Small intestine (tissue), 7 donors: Measurements from ENCODE around the gene COL27A1. TPM values are rescaled to one million over a fixed set of nuclear protein-coding genes. Genes with fewer than 3 reads are reported as not detected.
A peak's percentile ranks its signal among the peaks of the same experiment; 100 is the strongest.

ENCODE experiments used
- DNase-seq, 2 donors: peaks; one replicate each; pipeline versions ENCODE4 v3.0.0 to v3.0.0-alpha.2; 2013
- FAIRE-seq: peaks from 2 replicates; lab custom pipeline; 2012; peaks lifted over from hg19 to GRCh38; lab: Jason Lieb, UNC
- H3K27ac ChIP-seq, 3 donors: one replicate each; pipeline ENCODE4 v1.5.1; 2013; ENCODE audit warnings: low read length in 2 of 3, mild to moderate bottlenecking in 2 of 3, control low read depth in 1 of 3, inconsistent platforms in 1 of 3, low read depth in 1 of 3, moderate library complexity in 1 of 3
- H3K27me3 ChIP-seq, 3 donors: one replicate each; pipeline ENCODE4 v1.6.1; 2013; ENCODE audit warnings: low read length in 3 of 3, inconsistent platforms in 1 of 3; ENCODE audit not compliant: control insufficient read depth in 3 of 3, insufficient read depth in 3 of 3
- H3K36me3 ChIP-seq, 3 donors: one replicate each; pipeline ENCODE4 v1.6.1; 2013; ENCODE audit warnings: low read length in 3 of 3, inconsistent platforms in 1 of 3, low read depth in 1 of 3, mild to moderate bottlenecking in 1 of 3, moderate library complexity in 1 of 3; ENCODE audit not compliant: control insufficient read depth in 3 of 3, insufficient read depth in 2 of 3
- H3K4me1 ChIP-seq, 3 donors: one replicate each; pipeline ENCODE4 v1.6.1; 2013; ENCODE audit warnings: low read length in 2 of 3, inconsistent platforms in 1 of 3, low read depth in 1 of 3, mild to moderate bottlenecking in 1 of 3, moderate library complexity in 1 of 3; ENCODE audit not compliant: control insufficient read depth in 3 of 3, insufficient read depth in 2 of 3
- H3K4me3 ChIP-seq, 3 donors: one replicate each; pipeline ENCODE4 v1.5.1; 2013; ENCODE audit warnings: low read length in 3 of 3, control low read depth in 1 of 3, inconsistent platforms in 1 of 3, low read depth in 1 of 3, mild to moderate bottlenecking in 1 of 3, moderate library complexity in 1 of 3
- H3K9me3 ChIP-seq, 2 donors: one replicate each; pipeline ENCODE4 v1.6.1; 2013; ENCODE audit warnings: low read depth in 1 of 2, low read length in 1 of 2; ENCODE audit not compliant: control insufficient read depth in 2 of 2, insufficient read depth in 1 of 2
- whole genome bisulfite sequencing, 3 donors: extraction: QIAGEN DNeasy Blood & Tissue Kit; methylation state at CpG; one replicate each; pipeline ENCODE4 v1.1.7; 2013; 5-methylcytosine and 5-hydroxymethylcytosine counted together
- polyA plus RNA-seq, 4 donors: library from polyadenylated mRNA; stranded (reverse) in 3 of 4; unstranded in 1 of 4; fragments of 200-250 nt in 3 of 4; fragments of 120-200 nt in 1 of 4; gene quantifications; one replicate each; pipeline versions ENCODE4 v1.2.1 to v1.2.3, GENCODE V29; 2013
- donor health status: healthy with polysubstance abuse.
- donor health status: control.
- donor health status: control.
- donor health status: Bipolar disorder and iron deficiency.
- donor health status: healthy.

Gene COL27A1
- polyA plus RNA-seq, 4 donors, result 0.45 to 123 (median 1.8) TPM

GRCh38 chr9:114348906-114349482 is 193.7 kb downstream of the COL27A1 start:
- no peak overlapping the region for H3K4me3 ChIP-seq
- no peaks in the 10 kb centered on the region for H3K4me1 ChIP-seq
- FAIRE-seq, result no peak
- peaks cover 6 to 64% (median 24%) of the 10 kb centered on the region in 3 donors for H3K36me3 ChIP-seq
- peak overlapping the region in 1 of 3 donors; percentile 24 for H3K27ac ChIP-seq
- H3K9me3 ChIP-seq, result no peaks in the 10 kb centered on the region
- H3K27me3 ChIP-seq, result no peaks in the 10 kb centered on the region
- peak in 1 of 2 donors; percentile 44 for DNase-seq
- WGBS, 3 donors, result 42 to 66% (median 44%) methylated on average over 8 to 9 of the region's 9 CpGs

DNA sequence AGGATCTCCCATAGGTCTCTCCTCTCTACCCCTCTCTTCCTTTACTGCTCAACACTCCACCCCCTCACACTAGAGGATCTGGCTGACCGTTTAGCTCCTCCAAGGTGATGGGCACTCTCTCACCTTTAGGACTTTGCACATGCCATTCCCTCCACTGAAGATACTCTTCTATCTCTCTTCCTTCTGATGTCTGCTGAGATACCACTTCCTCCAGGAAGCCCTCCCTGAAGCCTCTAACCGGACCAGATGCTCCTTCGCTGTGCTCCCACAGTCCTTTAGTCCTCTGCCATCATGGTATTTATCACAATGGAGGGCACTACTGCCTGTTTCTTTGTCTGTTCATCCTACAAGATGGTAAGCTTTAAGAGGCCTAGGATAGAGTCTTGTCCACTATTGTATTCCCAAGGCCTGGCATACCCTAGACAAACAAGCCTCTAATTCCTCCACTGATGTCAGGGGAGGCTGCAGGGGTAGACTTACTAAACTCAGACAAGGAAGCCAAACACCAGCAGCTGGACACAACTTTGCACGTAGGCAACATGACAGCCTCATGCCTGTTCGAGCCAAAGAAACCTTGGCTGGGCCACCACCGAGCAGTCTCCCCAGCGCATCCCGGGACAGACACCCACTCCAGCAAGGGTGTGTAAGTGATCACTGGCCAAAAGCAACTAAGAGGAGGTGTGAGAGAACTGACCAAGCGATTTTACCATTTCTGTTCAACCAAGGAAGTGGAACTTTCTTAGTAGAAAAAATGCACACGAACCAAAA is 194.6 kb downstream of the COL27A1 start:
- peaks cover 7 to 57% (median 24%) of the 10 kb centered on the region in 3 donors for H3K36me3 ChIP-seq
- WGBS, 3 donors, result 83 to 92% (median 86%) methylated on average over 10 of the region's 10 CpGs
- DNase-seq, result no peak
- H3K9me3 ChIP-seq, result no peaks in the 10 kb centered on the region
- H3K4me1 ChIP-seq, result no peaks in the 10 kb centered on the region
- H3K4me3 ChIP-seq, result no peak overlapping the region
- H3K27ac ChIP-seq, result no peak overlapping the region
- H3K27me3 ChIP-seq, result no peaks in the 10 kb centered on the region
- FAIRE-seq, result no peak

GRCh38 chr9:114350636-114351401 is 195.5 kb downstream of the COL27A1 start:
- DNase-seq (no peak), FAIRE-seq (no peak)
- Histone ChIP-seq H3K36me3 (peaks cover 10 to 55% (median 24%) of the 10 kb centered on the region in 3 donors), H3K4me1 (no peaks in the 10 kb centered on the region), H3K27me3 (no peaks in the 10 kb centered on the region), H3K27ac (no peak overlapping the region), H3K4me3 (no peak overlapping the region), H3K9me3 (no peaks in the 10 kb centered on the region)
- 92 to 93% (median 92%) methylated on average over 16 of the region's 16 CpGs for WGBS, 3 donors

DNA sequence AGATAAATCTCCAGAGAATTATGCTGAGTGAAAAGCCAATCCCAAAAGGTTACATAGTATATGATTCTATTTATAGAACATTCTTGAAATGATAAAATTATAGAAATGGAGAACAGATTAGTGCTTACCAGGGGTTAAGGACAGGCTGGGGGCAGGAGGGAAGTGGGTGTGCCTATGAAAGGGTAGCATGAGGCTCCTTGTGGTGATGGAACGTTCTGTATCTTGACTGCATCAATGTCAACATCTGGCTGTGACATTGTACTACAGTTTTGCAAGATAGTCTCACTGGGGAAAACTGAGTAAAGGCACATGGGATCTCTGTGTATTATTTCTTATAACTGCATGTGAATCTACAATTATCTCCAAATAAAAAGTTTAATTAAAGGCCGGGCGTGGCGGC is 196.6 kb downstream of the COL27A1 start:
- no peak for FAIRE-seq

DNA sequence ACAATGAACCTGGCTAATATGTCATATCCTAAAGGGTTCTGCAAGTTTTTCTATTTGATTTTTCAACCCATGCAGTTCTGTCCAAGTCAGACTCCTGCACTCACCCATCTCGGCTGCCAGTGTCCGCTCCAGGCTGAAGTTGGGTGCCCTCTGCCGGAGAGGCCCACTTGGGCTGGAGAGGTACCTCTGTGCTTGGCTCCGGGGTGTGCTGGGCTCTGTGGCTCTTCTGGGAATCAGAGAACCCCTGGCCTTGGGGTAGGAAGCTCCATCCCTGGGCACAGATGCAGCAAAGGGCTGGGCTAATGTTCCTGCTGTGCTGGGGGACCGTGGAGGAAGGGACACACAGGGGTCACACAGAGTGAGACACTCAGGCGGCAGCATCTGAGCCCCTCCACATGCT is 200.5 kb downstream of the COL27A1 start:
- no peak overlapping the region for H3K27ac ChIP-seq
- no peaks in the 10 kb centered on the region for H3K4me1 ChIP-seq
- no peaks in the 10 kb centered on the region for H3K9me3 ChIP-seq
- H3K27me3 ChIP-seq, result no peaks in the 10 kb centered on the region
- no peak for DNase-seq
- H3K36me3 ChIP-seq, result peaks cover 14 to 55% (median 25%) of the 10 kb centered on the region in 3 donors
- H3K4me3 ChIP-seq, result no peak overlapping the region
- FAIRE-seq, result no peak
- WGBS, 3 donors, result 93 to 96% (median 95%) methylated on average over 6 of the region's 6 CpGs

More for the DNA sequence above, 196.6 kb downstream of the COL27A1 start:
- WGBS, 3 donors, result 81 to 85% (median 84%) methylated on average over 4 of the region's 4 CpGs
- peaks cover 14 to 57% (median 21%) of the 10 kb centered on the region in 3 donors for H3K36me3 ChIP-seq
- H3K9me3 ChIP-seq, result no peaks in the 10 kb centered on the region
- H3K4me3 ChIP-seq, result no peak overlapping the region
- no peak overlapping the region for H3K27ac ChIP-seq
- H3K4me1 ChIP-seq, result no peaks in the 10 kb centered on the region
- DNase-seq, result no peak
- H3K27me3 ChIP-seq, result no peaks in the 10 kb centered on the region

- H3K27ac ChIP-seq, result no peak overlapping the region
- no peak overlapping the region for H3K4me3 ChIP-seq
- peaks cover 20 to 55% (median 25%) of the 10 kb centered on the region in 3 donors for H3K36me3 ChIP-seq
- H3K27me3 ChIP-seq, result no peaks in the 10 kb centered on the region
- FAIRE-seq (no peak), DNase-seq (no peak)
- H3K9me3 ChIP-seq, result no peaks in the 10 kb centered on the region
- 87 to 93% (median 87%) methylated on average over 6 of the region's 6 CpGs for WGBS, 3 donors
- H3K4me1 ChIP-seq, result no peaks in the 10 kb centered on the region
These were observed 201.5 kb downstream of the COL27A1 start for GRCh38 chr9:114356792-114357191.

- H3K27me3 ChIP-seq, result no peaks in the 10 kb centered on the region
- H3K27ac ChIP-seq, result no peak overlapping the region
- FAIRE-seq (no peak), DNase-seq (no peak)
- no peaks in the 10 kb centered on the region for H3K4me1 ChIP-seq
- peaks cover 22 to 61% (median 27%) of the 10 kb centered on the region in 3 donors for H3K36me3 ChIP-seq
- 94 to 95% (median 94%) methylated on average over 6 of the region's 6 CpGs for WGBS, 3 donors
- H3K4me3 ChIP-seq, result no peak overlapping the region
- no peaks in the 10 kb centered on the region for H3K9me3 ChIP-seq
These were observed 202.0 kb downstream of the COL27A1 start for GRCh38 chr9:114357360-114357759.

DNA sequence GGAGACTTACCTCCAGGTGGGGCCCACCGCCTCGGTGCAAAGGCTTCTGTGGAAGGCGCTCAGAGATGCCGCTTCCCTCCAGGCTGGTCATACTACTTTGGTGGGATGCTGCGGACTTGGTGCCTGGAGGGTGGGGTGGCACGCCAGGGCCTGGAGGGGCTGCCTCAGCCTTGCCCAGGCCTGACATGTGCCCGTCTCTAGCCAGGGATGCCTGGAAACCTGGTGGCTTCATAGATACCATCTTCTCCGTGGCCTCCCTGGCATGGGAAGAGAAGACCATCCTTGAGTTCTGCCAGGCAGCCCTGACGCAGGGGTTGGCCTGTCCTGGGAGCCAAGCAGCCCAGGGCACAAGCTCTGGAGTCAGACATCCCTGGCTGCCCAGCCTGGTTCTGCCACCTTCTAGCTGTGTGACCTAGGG is 202.6 kb downstream of the COL27A1 start:
- 96 to 99% (median 97%) methylated on average over 9 of the region's 9 CpGs for WGBS, 3 donors
- Histone ChIP-seq H3K36me3 (peaks cover 22 to 64% (median 27%) of the 10 kb centered on the region in 3 donors), H3K4me3 (no peak overlapping the region), H3K27me3 (no peaks in the 10 kb centered on the region), H3K4me1 (no peaks in the 10 kb centered on the region), H3K9me3 (no peaks in the 10 kb centered on the region), H3K27ac (no peak overlapping the region)
- FAIRE-seq (no peak), DNase-seq (no peak)
